Activated CD8-positive, alpha-beta T cell treated with anti-CD3 and anti-CD28 coated beads, Interleukin-2, amount 10 ng/mL, durations not matched to agents 7 days and 5 days (primary cell): ENCODE measurements around the gene MAFB. TPM values are rescaled to one million over a fixed set of nuclear protein-coding genes. Genes with fewer than 3 reads are reported as not detected.

Source experiments
- ATAC-seq: fragments of 150-1000 bp; cut with Tn5 transposase; one replicate; pipeline ENCODE4 v1.10.0; 2021; ENCODE audit warnings: moderate library complexity
- CTCF ChIA-PET: fragments of 350-600 bp; sonication (Branson Sonifier 250); formaldehyde crosslinking; loops from one replicate; lab custom pipeline; 2021; ENCODE audit warnings: antibody characterized with exemption; lab: Charles Lee
- POLR2A ChIA-PET: fragments of 350-600 bp; sonication (Branson Sonifier 250); formaldehyde crosslinking; loops from one replicate; lab custom pipeline; 2021; ENCODE audit warnings: antibody characterized with exemption; lab: Charles Lee
- DNase-seq: peaks from one replicate; pipeline ENCODE4 v3.0.0-alpha.2; 2020
- H3K27ac Mint-ChIP-seq: one replicate; pipeline ENCODE4 v1.8.0; 2021; ENCODE audit warnings: mild to moderate bottlenecking, mixed read lengths
- H3K27me3 Mint-ChIP-seq: one replicate; pipeline ENCODE4 v1.8.0; 2021; ENCODE audit warnings: low read depth, mixed read lengths
- H3K36me3 Mint-ChIP-seq: one replicate; pipeline ENCODE4 v1.8.0; 2021; ENCODE audit warnings: low read depth, mixed read lengths
- H3K4me1 Mint-ChIP-seq: one replicate; pipeline ENCODE4 v1.8.0; 2021; ENCODE audit warnings: low read depth, mixed read lengths
- H3K4me3 Mint-ChIP-seq: one replicate; pipeline ENCODE4 v1.8.0; 2021; ENCODE audit warnings: mild to moderate bottlenecking, mixed read lengths
- H3K9me3 Mint-ChIP-seq: one replicate; pipeline ENCODE4 v1.8.0; 2022; ENCODE audit warnings: mixed read lengths; ENCODE audit not compliant: insufficient read depth
- total RNA-seq, 2 experiments: library from RNA; stranded (reverse); gene quantifications; one replicate each; pipeline ENCODE4 v1.2.3, GENCODE V29; 2021

Gene MAFB
- total RNA-seq, 2 experiments from 2014 or later: 0.08 TPM; not detected in 1

GRCh38 chr20:40698744-40699143, 9.7 kb upstream of the MAFB start:
- CTCF ChIA-PET: no interaction called here

GRCh38 chr20:40698281-40698680, 9.2 kb upstream of the MAFB start:
- no peak for ATAC-seq
- Mint-ChIP-seq H3K27ac (no peak overlapping the region), H3K4me1 (no peaks in the 10 kb centered on the region), H3K36me3 (no peaks in the 10 kb centered on the region), H3K27me3 (peaks cover 65% of the 10 kb centered on the region), H3K9me3 (no peaks in the 10 kb centered on the region), H3K4me3 (no peak overlapping the region)
- POLR2A ChIA-PET: no interaction called here
- DNase-seq: no peak
- CTCF ChIA-PET: no interaction called here

More at GRCh38 chr20:40698744-40699143, 9.7 kb upstream of the MAFB start:
- Mint-ChIP-seq H3K27ac (no peak overlapping the region), H3K36me3 (no peaks in the 10 kb centered on the region), H3K9me3 (no peaks in the 10 kb centered on the region), H3K27me3 (peaks cover 60% of the 10 kb centered on the region), H3K4me1 (no peaks in the 10 kb centered on the region), H3K4me3 (no peak overlapping the region)
- DNase-seq: no peak
- POLR2A ChIA-PET: no interaction called here
- no peak for ATAC-seq

- DNase-seq (no peak), ATAC-seq (no peak)
- Mint-ChIP-seq H3K27ac (no peak overlapping the region), H3K9me3 (no peaks in the 10 kb centered on the region), H3K27me3 (peaks cover 72% of the 10 kb centered on the region), H3K4me3 (no peak overlapping the region), H3K4me1 (no peaks in the 10 kb centered on the region), H3K36me3 (no peaks in the 10 kb centered on the region)
- ChIA-PET POLR2A (no interaction called here), CTCF (no interaction called here)
These were observed 8.5 kb upstream of the MAFB start for GRCh38 chr20:40697541-40697940.

- Mint-ChIP-seq H3K9me3 (no peaks in the 10 kb centered on the region), H3K36me3 (no peaks in the 10 kb centered on the region), H3K4me3 (no peak overlapping the region), H3K27me3 (peaks cover 89% of the 10 kb centered on the region), H3K4me1 (peaks cover under 1% of the 10 kb centered on the region), H3K27ac (no peak overlapping the region)
- POLR2A ChIA-PET: no interaction called here
- CTCF ChIA-PET: no interaction called here
- DNase-seq (no peak), ATAC-seq (no peak)
These were observed 6.2 kb upstream of the MAFB start for GRCh38 chr20:40695214-40695613.

GRCh38 chr20:40694246-40694645, 5.2 kb upstream of the MAFB start:
- peaks cover 92% of the 10 kb centered on the region for H3K27me3 Mint-ChIP-seq
- ChIA-PET CTCF (no interaction called here), POLR2A (no interaction called here)
- H3K4me1 Mint-ChIP-seq: peaks cover 10% of the 10 kb centered on the region
- no peaks in the 10 kb centered on the region for H3K36me3 Mint-ChIP-seq
- H3K4me3 Mint-ChIP-seq: no peak overlapping the region
- ATAC-seq (no peak), DNase-seq (no peak)
- H3K9me3 Mint-ChIP-seq: no peaks in the 10 kb centered on the region
- H3K27ac Mint-ChIP-seq: no peak overlapping the region

GRCh38 chr20:40692240-40693011, 3.4 kb upstream of the MAFB start:
- H3K27me3 Mint-ChIP-seq: peaks cover 89% of the 10 kb centered on the region
- ATAC-seq (no peak), DNase-seq (no peak)
- ChIA-PET CTCF (interaction anchor here (1.1 kb wide), 1 partner anchor 9 kb away, joined by 3 read pairs; no protein-coding TSS in a partner anchor), POLR2A (interaction anchor here (0.7 kb wide), 1 partner anchor 11 kb away, joined by 3 read pairs; no protein-coding TSS in a partner anchor)
- H3K36me3 Mint-ChIP-seq: no peaks in the 10 kb centered on the region
- peaks cover 15% of the 10 kb centered on the region for H3K4me1 Mint-ChIP-seq
- H3K4me3 Mint-ChIP-seq: no peak overlapping the region
- H3K9me3 Mint-ChIP-seq: no peaks in the 10 kb centered on the region
- no peak overlapping the region for H3K27ac Mint-ChIP-seq

GRCh38 chr20:40691566-40692239, 2.7 kb upstream of the MAFB start:
- DNase-seq (no peak), ATAC-seq (no peak)
- Mint-ChIP-seq H3K27me3 (peaks cover 88% of the 10 kb centered on the region), H3K4me1 (peaks cover 15% of the 10 kb centered on the region), H3K4me3 (no peak overlapping the region), H3K9me3 (no peaks in the 10 kb centered on the region), H3K36me3 (no peaks in the 10 kb centered on the region), H3K27ac (no peak overlapping the region)
- ChIA-PET CTCF (no interaction called here), POLR2A (no interaction called here)

- Mint-ChIP-seq H3K27ac (no peak overlapping the region), H3K4me1 (peaks cover 15% of the 10 kb centered on the region), H3K4me3 (no peak overlapping the region), H3K27me3 (peaks cover 87% of the 10 kb centered on the region), H3K9me3 (no peaks in the 10 kb centered on the region), H3K36me3 (no peaks in the 10 kb centered on the region)
- DNase-seq: no peak
- POLR2A ChIA-PET: no interaction called here
- CTCF ChIA-PET: interaction anchor here (0.7 to 1.5 kb wide), 3 partner anchors 10 to 272 kb away, joined by 3 to 7 read pairs (median 3); no protein-coding TSS in a partner anchor
- ATAC-seq: no peak
These were observed 2.0 kb upstream of the MAFB start for GRCh38 chr20:40690836-40691565.

- peak; percentile 54 for ATAC-seq
- no peak overlapping the region for H3K27ac Mint-ChIP-seq
- peak overlapping the region; percentile 73 for H3K4me3 Mint-ChIP-seq
- CTCF ChIA-PET: interaction anchor here (0.5 to 1.9 kb wide), 9 partner anchors 9 to 812 kb away, joined by 3 to 7 read pairs (median 3); no protein-coding TSS in a partner anchor
- H3K27me3 Mint-ChIP-seq: peaks cover 89% of the 10 kb centered on the region
- no peaks in the 10 kb centered on the region for H3K36me3 Mint-ChIP-seq
- POLR2A ChIA-PET: no interaction called here
- H3K9me3 Mint-ChIP-seq: no peaks in the 10 kb centered on the region
- H3K4me1 Mint-ChIP-seq: peaks cover 15% of the 10 kb centered on the region
- DNase-seq: peak; percentile 84
These were observed 1.2 kb upstream of the MAFB start for GRCh38 chr20:40689943-40690835.

GRCh38 chr20:40688129-40689099, 622 bp downstream of the MAFB start:
- ChIA-PET CTCF (interaction anchor here (1.6 to 1.9 kb wide), 3 partner anchors 17 to 1419 kb away, joined by 3 to 7 read pairs (median 6); no protein-coding TSS in a partner anchor), POLR2A (no interaction called here)
- Mint-ChIP-seq H3K36me3 (no peaks in the 10 kb centered on the region), H3K4me3 (peak overlapping the region; percentile 61), H3K27me3 (peaks cover 90% of the 10 kb centered on the region), H3K4me1 (peaks cover 17% of the 10 kb centered on the region), H3K9me3 (no peaks in the 10 kb centered on the region), H3K27ac (peak overlapping the region; percentile 60)
- DNase-seq (no peak), ATAC-seq (no peak)
